ENCODE measurements around the gene PLPPR3.

PLPPR3 gene

DNA sequence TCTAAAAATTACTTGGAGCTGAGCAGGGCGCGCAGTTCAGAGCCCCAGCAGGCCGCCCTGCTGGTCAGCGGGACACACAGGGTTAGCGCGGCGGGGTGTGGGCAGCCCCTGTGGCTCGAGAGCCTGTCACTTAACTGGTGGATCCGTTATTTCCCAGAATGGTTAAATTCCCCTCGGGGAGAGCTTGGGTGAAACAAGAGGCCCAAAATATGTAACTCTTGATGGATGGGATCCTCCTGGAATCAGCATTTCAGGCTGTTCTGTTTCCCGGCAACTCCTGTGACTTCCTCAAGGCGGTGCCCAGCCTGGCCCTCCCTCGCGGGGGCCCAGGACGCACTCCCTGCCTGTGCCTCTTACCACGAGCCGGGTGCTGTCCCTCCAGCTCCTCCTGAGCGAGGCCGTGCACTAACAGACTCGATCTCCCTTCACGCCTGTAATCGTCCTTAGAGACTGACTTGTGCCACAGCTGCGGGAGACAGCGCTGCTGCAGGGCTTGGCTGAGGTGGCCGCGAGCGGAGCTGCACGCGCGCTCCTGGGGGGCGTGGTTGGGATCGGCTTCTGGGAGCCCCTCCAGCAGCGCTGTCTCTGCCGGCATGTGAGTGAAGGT lies 14.8 kb downstream of the PLPPR3 start:
- ChIA-PET POLR2A (ENCODE audit: low non-redundant PET) (no interaction called here), CTCF (no interaction called here)
- TF ChIP-seq, protein P1, sequence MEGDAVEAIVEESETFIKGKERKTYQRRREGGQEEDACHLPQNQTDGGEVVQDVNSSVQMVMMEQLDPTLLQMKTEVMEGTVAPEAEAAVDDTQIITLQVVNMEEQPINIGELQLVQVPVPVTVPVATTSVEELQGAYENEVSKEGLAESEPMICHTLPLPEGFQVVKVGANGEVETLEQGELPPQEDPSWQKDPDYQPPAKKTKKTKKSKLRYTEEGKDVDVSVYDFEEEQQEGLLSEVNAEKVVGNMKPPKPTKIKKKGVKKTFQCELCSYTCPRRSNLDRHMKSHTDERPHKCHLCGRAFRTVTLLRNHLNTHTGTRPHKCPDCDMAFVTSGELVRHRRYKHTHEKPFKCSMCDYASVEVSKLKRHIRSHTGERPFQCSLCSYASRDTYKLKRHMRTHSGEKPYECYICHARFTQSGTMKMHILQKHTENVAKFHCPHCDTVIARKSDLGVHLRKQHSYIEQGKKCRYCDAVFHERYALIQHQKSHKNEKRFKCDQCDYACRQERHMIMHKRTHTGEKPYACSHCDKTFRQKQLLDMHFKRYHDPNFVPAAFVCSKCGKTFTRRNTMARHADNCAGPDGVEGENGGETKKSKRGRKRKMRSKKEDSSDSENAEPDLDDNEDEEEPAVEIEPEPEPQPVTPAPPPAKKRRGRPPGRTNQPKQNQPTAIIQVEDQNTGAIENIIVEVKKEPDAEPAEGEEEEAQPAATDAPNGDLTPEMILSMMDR (conservative IDR thresholded peaks at IDR 0.05; ENCODE audit: low read depth) = no peak
- no peak for DNase-seq (ENCODE audit: low spot score)
- H3K27ac ChIP-seq = peak overlapping the region; percentile 99

DNA sequence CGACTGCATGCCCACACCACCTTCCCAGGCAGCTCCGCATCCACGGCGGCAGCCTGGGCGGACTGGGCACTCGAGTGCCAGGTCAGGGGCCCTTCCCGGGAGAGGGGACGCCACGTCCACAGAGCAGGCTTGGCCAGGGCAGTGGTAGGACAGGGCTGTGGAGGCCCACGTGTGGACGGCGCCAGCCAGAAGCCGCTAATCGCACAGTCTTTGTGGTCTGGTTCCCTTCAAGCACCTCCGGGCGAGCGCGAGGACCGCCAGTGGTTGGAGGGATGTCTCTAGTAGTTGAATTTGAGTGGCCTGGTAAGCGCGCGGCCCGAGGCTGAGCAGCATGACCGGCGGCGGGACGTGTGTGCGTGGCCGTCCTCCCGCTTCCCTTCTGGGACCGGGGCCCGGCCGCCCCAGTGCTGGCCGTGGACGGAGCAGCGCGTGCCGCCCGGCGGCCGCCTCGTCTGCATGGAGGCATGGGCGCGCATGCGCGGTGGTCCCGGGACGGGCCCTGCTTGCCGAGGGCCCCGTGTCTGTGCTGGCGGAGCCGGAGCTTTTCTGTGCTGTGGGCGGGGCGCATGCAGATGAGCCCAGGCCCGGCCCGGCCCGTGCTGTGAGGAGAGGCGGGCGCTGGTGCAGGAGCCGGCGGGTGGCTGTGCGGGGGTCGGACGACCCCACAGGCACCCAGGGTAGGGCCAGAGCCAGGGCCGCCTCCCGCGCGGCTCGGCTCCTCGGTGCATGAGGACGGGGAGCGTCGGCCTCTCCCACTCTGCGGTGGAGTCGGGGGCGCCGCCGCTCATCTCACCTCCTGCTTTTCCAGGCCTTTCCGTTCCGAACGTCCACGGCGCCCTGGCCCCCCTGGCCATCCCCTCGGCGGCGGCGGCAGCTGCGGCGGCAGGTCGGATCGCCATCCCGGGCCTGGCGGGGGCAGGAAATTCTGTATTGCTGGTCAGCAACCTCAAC lies 15.9 kb downstream of the PLPPR3 start:
- POLR2A ChIA-PET (ENCODE audit: low non-redundant PET) = no interaction called here
- TF ChIP-seq, protein P1 (conservative IDR thresholded peaks at IDR 0.05; ENCODE audit: low read depth) = no peak
- H3K27ac ChIP-seq = peak overlapping the region; percentile 99
- no peak for DNase-seq (ENCODE audit: low spot score)
- CTCF ChIA-PET = no interaction called here

DNA sequence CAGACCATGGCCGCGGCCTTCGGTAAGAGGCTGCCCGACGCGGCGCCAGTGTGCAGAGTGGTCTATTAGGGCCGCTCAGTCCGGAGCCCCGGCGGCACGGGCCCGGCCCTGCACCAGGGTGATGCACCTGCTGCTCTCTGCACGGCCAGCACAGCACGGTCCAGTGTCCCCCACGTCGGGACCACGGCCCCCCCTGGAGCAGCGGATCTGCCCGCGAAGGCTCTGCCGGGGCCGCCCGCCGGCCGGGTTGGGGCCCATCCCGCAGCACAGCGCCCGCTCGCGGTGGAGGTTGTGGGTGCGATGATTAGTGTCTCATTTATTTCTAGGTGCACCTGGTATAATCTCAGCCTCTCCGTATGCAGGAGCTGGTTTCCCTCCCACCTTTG lies 16.6 kb downstream of the PLPPR3 start:
- TF ChIP-seq, protein P1 (conservative IDR thresholded peaks at IDR 0.05; ENCODE audit: low read depth) = no peak
- peak overlapping the region; percentile 99 for H3K27ac ChIP-seq
- ChIA-PET CTCF (interaction anchor here (1.0 kb wide), 1 partner anchor 78 kb away, joined by 3 read pairs; no protein-coding TSS in a partner anchor), POLR2A (ENCODE audit: low non-redundant PET) (no interaction called here)
- no peak for DNase-seq (ENCODE audit: low spot score)

DNA sequence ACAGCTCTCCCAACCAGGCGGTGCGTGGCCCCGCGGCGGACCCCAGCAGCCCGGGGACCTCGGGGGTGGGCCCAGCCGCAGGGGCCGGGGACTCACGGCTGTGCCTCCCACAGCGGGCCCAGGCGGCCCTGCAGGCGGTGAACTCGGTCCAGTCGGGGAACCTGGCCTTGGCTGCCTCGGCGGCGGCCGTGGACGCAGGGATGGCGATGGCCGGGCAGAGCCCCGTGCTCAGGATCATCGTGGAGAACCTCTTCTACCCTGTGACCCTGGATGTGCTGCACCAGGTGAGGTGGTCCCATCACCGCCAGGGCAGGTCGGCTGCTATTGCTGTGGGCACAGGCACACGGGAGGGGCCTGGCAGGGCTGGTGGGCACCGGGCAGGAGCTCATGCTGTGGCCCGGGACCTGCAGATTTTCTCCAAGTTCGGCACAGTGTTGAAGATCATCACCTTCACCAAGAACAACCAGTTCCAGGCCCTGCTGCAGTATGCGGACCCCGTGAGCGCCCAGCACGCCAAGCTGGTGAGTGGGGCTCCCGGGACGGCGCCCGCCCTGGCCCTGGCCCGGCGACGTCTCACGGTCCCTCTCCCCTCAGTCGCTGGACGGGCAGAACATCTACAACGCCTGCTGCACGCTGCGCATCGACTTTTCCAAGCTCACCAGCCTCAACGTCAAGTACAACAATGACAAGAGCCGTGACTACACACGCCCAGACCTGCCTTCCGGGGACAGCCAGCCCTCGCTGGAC lies 17.2 kb downstream of the PLPPR3 start:
- ChIA-PET POLR2A (ENCODE audit: low non-redundant PET) (no interaction called here), CTCF (interaction anchor here (1.0 kb wide), 1 partner anchor 78 kb away, joined by 3 read pairs; no protein-coding TSS in a partner anchor)
- peak overlapping the region; percentile 99 for H3K27ac ChIP-seq
- TF ChIP-seq, protein P1 (conservative IDR thresholded peaks at IDR 0.05; ENCODE audit: low read depth) = no peak
- DNase-seq (ENCODE audit: low spot score) = no peak

DNA sequence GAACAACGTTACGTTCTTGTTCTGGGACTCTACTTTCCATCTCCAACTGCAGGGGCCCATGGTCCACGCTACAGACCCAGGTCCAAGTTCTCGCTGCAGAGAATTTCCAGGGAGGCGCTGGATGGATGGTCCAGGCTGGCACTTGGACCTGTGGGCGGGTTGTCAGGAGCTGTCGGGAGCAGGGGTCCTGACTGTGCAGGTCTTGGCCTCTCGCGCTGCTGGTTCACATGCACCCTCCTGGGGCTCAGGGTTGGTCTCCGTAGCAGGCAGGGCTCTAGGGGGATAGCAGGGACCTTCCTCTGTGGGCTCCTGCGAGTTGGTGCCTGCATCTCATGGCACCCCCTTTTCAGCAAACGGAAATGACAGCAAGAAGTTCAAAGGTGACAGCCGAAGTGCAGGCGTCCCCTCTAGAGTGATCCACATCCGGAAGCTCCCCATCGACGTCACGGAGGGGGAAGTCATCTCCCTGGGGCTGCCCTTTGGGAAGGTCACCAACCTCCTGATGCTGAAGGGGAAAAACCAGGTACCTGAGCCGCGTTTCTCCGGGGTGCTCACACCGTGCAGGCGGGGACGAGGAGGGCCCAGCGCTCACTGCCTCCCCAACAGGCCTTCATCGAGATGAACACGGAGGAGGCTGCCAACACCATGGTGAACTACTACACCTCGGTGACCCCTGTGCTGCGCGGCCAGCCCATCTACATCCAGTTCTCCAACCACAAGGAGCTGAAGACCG lies 17.9 kb downstream of the PLPPR3 start:
- POLR2A ChIA-PET (ENCODE audit: low non-redundant PET) = no interaction called here
- CTCF ChIA-PET = interaction anchor here (0.6 to 1.0 kb wide), 3 partner anchors 22 to 197 kb away, joined by 3 to 4 read pairs (median 3); no protein-coding TSS in a partner anchor
- DNase-seq (ENCODE audit: low spot score) = no peak
- TF ChIP-seq, protein P1 (conservative IDR thresholded peaks at IDR 0.05; ENCODE audit: low read depth) = no peak
- H3K27ac ChIP-seq = peak overlapping the region; percentile 99

All from RWPE1 (cell line).